Measurements from ENCODE around the gene IL15RA. TPM values are rescaled to one million over a fixed set of nuclear protein-coding genes. Genes with fewer than 3 reads are reported as not detected.
"Not testable (repeated sequence)": the region's sequence is repeated elsewhere in the genome, so short reads cannot be mapped to it uniquely, and the experiment has no call there.

IL15RA gene
- total RNA-seq, 1 experiment from 2014 or later, result 10.3 TPM

DNA sequence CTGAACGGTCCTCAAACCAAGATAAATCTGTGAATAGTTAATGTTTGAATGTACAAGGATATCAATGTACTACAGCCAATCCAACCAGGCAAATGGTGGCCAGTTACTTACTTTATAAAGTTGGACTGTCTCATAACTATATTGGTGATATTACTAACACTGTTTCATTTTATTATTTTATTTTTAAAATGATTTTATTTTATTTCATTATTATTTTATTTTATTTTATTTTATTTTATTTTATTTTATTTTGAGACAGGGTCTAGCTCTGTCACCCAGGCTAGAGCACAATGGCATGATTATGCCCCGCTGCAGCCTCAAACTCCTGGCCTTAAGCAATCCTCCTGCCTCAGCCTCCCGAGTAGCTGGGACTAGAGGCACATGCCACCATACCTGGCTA is 6.8 kb downstream of the IL15RA start:
- no peak for DNase-seq (ENCODE audit: low spot score)

DNA sequence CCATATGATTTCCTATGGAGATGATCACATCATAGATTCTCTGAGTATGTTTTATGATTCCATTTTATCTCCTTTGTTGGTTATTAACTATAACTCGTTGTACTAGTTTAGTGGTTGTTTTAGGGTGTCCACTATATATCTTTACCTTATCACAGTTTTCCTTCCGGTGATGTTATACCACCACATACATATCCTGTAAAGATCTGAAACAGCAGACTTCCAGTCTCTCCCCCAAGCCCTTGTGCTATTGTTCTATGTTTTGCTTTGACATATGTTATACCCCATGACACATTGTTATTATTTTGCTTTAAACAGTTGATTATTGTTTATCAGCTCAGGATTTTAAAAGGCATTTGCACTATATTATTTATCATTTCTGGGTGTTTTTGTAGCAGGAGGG is 7.3 kb downstream of the IL15RA start:
- no peak for DNase-seq (ENCODE audit: low spot score)

DNA sequence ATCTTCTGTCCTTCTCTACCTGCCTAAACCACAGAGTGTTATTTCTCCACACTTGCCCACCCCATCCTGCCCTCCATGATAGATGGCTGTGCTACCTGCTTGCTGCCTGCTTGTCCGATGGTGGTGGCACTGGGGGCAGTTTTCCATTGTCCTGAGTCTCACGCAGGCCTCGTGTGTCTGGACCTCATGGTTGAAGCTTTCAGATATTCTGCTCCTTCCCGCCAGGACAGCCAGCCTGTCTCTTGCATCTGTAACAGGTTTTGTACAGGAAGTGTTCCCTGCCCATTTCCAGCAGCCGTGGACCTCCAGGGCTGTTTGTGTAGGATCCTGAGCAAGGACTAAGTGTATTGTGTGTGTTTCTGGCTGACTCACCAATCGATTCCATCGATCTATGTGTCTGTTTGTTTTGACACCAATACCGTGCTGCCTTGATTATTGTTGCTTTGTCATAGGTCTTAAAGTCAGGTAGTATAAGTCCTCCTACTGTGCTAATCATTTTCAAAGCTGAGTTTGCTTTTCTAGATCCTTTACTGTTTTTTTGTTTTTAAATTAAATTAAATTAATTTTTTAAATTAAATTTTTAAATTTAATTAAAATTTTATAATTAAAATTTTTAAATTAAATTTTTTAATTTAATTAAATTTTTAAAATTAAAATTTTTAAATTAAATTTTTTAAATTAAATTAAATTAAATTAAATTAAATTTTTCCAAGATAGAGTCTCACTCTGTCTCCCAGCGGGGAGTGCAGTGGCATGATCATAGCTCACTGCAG is 8.5 kb downstream of the IL15RA start:
- DNase-seq (ENCODE audit: low spot score), result no peak

DNA sequence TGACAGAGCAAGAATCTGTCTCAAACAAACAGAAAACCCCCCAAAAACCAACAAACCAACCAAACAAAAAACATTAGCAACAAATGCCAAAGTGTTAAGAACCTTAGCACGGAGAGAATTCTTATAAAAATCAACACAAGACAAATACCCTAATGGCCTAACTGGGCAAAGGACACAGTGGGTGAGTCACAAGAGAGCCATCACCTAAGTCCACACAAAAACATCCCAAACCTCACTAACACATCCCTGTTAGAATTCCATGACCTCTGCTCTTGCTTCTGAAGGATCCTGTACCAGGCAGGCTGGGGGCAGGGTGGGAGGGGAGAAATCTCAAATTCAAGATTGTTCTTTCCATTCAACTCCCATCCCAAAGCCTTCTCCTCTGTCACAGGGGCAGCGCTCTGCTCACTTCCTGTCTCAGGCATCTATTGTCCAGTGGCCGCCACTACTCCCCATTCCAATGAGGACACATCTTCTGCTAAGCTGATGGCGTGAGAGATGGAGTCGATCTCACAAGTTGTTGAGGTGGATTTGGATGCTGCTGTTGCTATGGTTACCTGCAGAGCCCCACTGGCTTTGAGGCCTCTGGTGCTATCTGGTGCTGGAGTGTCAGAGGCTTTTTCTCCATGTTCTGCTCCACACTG is 9.2 kb downstream of the IL15RA start:
- DNase-seq (ENCODE audit: low spot score), result no peak

GRCh38 chr10:5965266-5965665 is 12.1 kb downstream of the IL15RA start:
- DNase-seq (ENCODE audit: low spot score), result no peak

DNA sequence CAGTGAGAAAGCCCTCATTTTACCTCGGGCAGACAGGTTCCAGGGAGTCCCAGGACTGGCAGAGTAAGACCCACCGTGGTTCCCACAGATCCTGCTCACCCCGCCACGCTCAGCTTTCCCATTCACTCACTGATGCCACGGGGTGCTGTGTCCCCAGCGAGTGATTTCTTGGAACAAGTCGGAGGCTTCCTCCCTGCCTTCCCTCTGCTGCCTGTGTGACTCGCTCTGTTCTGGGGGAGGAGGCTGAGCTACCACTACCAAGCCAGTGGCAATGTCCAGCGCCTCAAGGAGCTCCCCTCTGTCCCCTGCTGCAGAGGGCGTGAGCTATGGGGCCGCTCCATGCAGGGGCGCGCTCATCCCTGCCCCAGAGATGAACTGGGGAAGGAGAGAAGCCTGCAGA is 12.6 kb downstream of the IL15RA start:
- no peak for DNase-seq (ENCODE audit: low spot score)

- no peak for DNase-seq (ENCODE audit: low spot score)
Measured at GRCh38 chr10:5963591-5963990, 13.8 kb downstream of the IL15RA start.

DNA sequence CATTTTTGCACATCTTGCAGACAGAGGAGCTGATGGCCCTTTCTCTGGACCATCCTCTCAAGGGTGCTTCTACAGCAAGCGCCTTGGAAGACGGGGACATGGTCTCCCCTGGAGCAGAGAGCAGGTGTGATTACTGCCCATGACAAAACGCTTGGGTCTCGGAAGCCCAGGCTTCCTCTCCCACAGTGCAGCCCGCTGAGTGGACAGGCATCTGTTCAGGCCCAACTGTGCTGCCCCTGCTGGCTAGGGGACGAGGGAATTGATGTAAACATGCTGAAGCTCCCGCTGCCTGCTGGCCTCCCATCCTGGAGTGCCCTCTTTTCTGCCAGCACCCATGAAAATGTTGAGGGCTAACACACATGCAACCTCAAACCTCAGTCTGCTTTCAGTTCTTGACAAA is 14.3 kb downstream of the IL15RA start:
- no peak for DNase-seq (ENCODE audit: low spot score)

GRCh38 chr10:5962358-5962940 is 14.9 kb downstream of the IL15RA start:
- DNase-seq (ENCODE audit: low spot score), result not testable (repeated sequence)

- no peak for DNase-seq (ENCODE audit: low spot score)
Measured at GRCh38 chr10:5961405-5962100, 15.8 kb downstream of the IL15RA start.

DNA sequence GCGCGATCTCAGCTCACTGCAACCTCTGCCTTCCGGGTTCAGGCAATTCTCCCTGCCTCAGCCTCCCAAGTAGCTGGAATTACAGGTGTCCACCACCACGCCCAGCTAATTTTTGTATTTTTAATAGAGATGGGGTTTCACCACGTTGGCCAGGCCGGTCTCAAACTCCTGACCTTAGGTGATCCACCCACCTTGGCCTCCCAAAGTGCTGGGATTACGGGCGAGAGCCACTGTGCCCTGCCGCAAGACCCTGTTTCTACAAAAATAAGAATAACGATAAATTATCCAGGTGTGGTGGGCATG is 16.4 kb downstream of the IL15RA start:
- DNase-seq (ENCODE audit: low spot score), result not testable (repeated sequence)

GRCh38 chr10:5960070-5960972 is 17.0 kb downstream of the IL15RA start:
- DNase-seq (ENCODE audit: low spot score), result peak; percentile 71

DNA sequence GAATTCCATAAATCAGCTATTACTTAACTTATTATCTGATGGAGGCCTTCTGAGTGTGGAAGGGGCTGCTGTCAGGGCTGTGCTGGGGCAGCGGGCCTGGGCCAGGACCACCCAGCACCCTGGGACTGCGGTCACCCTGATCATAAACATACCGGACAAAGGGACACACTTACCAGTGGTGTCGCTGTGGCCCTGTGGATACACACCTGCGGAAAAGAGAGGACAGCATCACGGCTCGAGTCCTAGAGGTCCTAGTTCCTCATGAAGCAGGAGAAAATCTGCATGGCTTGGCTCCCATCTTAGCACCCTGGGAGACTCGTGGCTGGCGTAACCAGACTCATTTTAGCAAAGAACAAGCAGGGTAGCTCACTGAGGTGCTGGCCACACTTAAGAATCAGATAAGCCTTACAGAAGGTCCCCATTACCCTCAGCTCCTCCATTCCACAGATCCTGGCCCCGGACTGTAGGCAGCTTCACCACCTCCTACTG is 17.7 kb downstream of the IL15RA start:
- no peak for DNase-seq (ENCODE audit: low spot score)

GRCh38 chr10:5959142-5959541 is 18.2 kb downstream of the IL15RA start:
- no peak for DNase-seq (ENCODE audit: low spot score)

DNA sequence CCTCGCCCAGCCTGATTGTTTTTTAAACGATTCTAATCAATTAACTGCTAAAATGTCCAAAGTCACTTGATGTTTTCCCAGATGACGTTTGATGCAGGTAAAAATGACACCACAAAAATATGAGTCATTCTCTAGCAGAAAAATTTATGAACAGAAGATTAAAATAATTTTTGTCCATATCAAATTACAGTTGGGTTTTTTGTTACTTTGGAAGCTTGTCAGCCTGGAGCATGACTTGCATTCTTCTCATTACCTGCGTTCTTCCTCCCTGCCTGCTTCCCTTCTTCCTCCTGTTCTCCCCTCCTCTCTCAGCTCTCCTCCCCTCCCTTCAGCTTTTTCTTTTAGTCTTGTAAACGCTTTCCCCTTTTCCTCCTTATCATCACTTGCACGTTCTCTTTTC is 18.7 kb downstream of the IL15RA start:
- no peak for DNase-seq (ENCODE audit: low spot score)

DNA sequence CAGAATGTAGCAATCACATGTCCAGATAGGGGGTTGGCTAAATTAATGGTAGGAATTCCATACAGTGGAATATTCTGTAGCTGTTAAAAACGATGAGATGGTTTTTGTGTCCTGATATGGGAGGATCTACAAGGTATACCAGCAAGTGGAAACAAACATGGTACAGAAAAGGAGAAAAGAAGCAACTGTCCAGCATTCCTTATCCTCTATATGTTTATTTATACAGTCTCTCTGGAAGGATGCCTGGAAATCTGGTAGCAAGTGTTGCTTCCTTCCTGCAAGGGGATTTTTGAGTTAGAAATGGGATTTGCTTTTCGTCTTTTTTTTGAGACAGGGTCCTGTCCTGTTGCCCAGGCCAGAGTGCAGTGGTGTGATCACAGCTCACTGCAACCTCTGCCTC is 19.3 kb downstream of the IL15RA start:
- peak; percentile 59 for DNase-seq (ENCODE audit: low spot score)

- DNase-seq (ENCODE audit: low spot score), result no peak
Measured at GRCh38 chr10:5956146-5956936, 21.0 kb downstream of the IL15RA start.

DNA sequence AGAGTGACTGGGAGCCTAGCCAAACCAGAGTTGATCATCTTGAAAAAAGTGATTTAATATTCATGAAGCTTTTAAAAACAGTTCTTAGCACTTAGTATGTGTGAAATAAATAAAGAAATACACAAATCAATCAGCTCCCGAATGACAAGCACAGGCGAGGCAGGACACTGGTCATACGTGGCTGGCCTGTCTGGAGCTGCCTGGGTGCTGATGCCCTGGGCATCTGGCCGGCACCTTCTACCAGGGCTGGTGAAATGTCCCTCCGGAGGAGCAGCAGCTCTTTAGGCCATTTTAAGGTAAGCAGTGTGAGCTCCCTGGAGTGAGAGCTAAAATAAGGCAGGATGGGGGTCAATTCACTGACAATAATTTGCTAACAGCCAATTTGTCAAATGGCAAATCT is 23.7 kb downstream of the IL15RA start:
- no peak for DNase-seq (ENCODE audit: low spot score)

DNA sequence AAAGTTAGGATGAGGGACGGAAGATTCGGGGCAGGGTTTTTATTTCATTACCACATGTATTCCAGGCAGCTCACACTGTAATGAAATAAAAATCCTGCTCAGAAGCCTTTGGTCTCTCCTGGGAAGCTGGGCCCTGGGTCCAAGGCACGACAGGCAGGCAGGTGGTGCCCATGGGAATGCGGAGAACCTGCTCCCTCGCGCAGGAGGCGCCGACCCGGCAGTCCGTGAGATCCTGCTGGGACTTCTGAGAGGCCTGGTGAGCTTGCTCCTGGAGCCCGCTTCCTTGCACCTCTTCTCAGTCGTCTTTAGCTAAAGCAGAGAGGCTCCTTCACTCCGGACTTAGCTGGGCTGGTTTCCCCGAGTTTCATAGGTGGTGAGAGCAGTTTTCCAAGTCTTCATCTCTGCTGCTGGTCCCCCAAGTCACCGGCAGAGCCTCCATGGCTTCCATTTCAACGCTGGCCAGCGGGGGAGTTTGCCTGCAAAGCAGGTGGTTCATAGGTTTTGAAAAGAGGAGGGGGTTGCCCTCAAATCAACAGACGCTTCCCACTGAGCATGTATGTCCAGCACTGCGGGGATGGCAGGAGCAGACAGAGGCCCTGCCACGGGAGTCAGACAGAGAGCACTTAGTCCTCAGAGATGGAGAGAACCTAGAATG is 24.5 kb downstream of the IL15RA start:
- no peak for DNase-seq (ENCODE audit: low spot score)

GRCh38 chr10:5951721-5952407 is 25.5 kb downstream of the IL15RA start:
- DNase-seq (ENCODE audit: low spot score), result no peak

Data from A172 (cell line).